CD4-positive, alpha-beta T cell (primary cell): ENCODE measurements around the gene SLC39A5. TPM values are rescaled to one million over a fixed set of nuclear protein-coding genes. Genes with fewer than 3 reads are reported as not detected.
"Not testable (repeated sequence)": the region's sequence is repeated elsewhere in the genome, so short reads cannot be mapped to it uniquely, and the experiment has no call there.

Experiments
- ATAC-seq: fragments of 200-7000 bp; cut with Tn5 transposase; one replicate; pipeline ENCODE4 v1.10.0; 2022; ENCODE audit warnings: mild to moderate bottlenecking; ENCODE audit not compliant: poor library complexity
- CTCF ChIA-PET: fragments of 350-600 bp; sonication (Branson Sonifier 250); formaldehyde crosslinking; loops from one replicate; lab custom pipeline; 2021; ENCODE audit warnings: antibody characterized with exemption, inconsistent platforms; lab: Charles Lee
- POLR2A ChIA-PET: fragments of 350-600 bp; sonication (Branson Sonifier 250); formaldehyde crosslinking; loops from one replicate; lab custom pipeline; 2021; ENCODE audit warnings: antibody characterized with exemption, inconsistent platforms; lab: Charles Lee
- DNase-seq, 14 experiments: peaks; one replicate each; pipeline ENCODE4 v3.0.0-alpha.2; 2013 to 2020; ENCODE audit warnings: mixed read lengths in 2 of 14
- H3K27ac ChIP-seq, 2 donors: one replicate each; pipeline versions ENCODE4 v1.5.1 to v1.7.0; 2013; ENCODE audit warnings: low read length in 2 of 2, low read depth in 1 of 2, mild to moderate bottlenecking in 1 of 2
- H3K27me3 ChIP-seq, 2 experiments: 1 replicate in 1 of 2; 2 replicates in 1 of 2; pipeline versions ENCODE4 v1.6.1 to v1.7.0; 2013; ENCODE audit warnings: low read length in 2 of 2, control low read depth in 1 of 2, mild to moderate bottlenecking in 1 of 2, moderate library complexity in 1 of 2; ENCODE audit not compliant: insufficient read depth in 2 of 2, control insufficient read depth in 1 of 2
- H3K36me3 ChIP-seq: one replicate; pipeline ENCODE4 v1.6.1; 2013; ENCODE audit warnings: low read length, control low read depth; ENCODE audit not compliant: insufficient read depth
- H3K4me1 ChIP-seq: one replicate; pipeline ENCODE4 v1.6.1; 2013; ENCODE audit warnings: low read length, control low read depth; ENCODE audit not compliant: insufficient read depth
- H3K4me3 ChIP-seq: one replicate; pipeline ENCODE4 v1.5.1; 2013; ENCODE audit warnings: mild to moderate bottlenecking, low read length, moderate library complexity
- H3K9me3 ChIP-seq, 2 experiments: 1 replicate in 1 of 2; 2 replicates in 1 of 2; pipeline versions ENCODE4 v1.6.1 to v1.7.0; 2013; ENCODE audit warnings: low read length in 2 of 2, mild to moderate bottlenecking in 2 of 2, control low read depth in 1 of 2, moderate library complexity in 1 of 2; ENCODE audit not compliant: control insufficient read depth in 1 of 2, insufficient read depth in 1 of 2
- H3K27ac Mint-ChIP-seq: one replicate; pipeline ENCODE4 v1.8.0; 2020; ENCODE audit warnings: mixed read lengths
- H3K27me3 Mint-ChIP-seq: one replicate; pipeline ENCODE4 v1.8.0; 2021; ENCODE audit warnings: mixed read lengths
- H3K36me3 Mint-ChIP-seq: one replicate; pipeline ENCODE4 v1.8.0; 2021; ENCODE audit warnings: low read depth, mixed read lengths
- H3K4me1 Mint-ChIP-seq: one replicate; pipeline ENCODE4 v1.8.0; 2021; ENCODE audit warnings: low read depth, mixed read lengths
- H3K4me3 Mint-ChIP-seq: one replicate; pipeline ENCODE4 v1.8.0; 2020; ENCODE audit warnings: mild to moderate bottlenecking, mixed read lengths
- H3K9me3 Mint-ChIP-seq: one replicate; pipeline ENCODE4 v1.8.0; 2020; ENCODE audit warnings: mixed read lengths
- intact Hi-C, 2 experiments: fragments of 100-400 bp; cut with DNase I in 1 of 2; cut with micrococcal nuclease in 1 of 2; formaldehyde crosslinking; loops; one replicate each; pipeline versions ENCODE4 v1.15.1 to v1.9.0; 2023 to 2025; cut with DNase I, micrococcal nuclease
- total RNA-seq, 174 experiments: library from RNA in 2 of 174; stranded (reverse) in 2 of 174; gene quantifications; one replicate each; pipeline ENCODE4 v1.2.3 and lab custom pipeline; 2021 to 2026
- TF ChIP-seq, protein P1 (sequence below): fragments of 200-600 bp; IDR thresholded peaks from one replicate; pipeline ENCODE4 v1.8.0; 2022; ENCODE audit warnings: antibody characterized with exemption, mild to moderate bottlenecking

Gene SLC39A5
- total RNA-seq, 2 experiments from 2014 or later, result 0.33 TPM; not detected in 1

DNA sequence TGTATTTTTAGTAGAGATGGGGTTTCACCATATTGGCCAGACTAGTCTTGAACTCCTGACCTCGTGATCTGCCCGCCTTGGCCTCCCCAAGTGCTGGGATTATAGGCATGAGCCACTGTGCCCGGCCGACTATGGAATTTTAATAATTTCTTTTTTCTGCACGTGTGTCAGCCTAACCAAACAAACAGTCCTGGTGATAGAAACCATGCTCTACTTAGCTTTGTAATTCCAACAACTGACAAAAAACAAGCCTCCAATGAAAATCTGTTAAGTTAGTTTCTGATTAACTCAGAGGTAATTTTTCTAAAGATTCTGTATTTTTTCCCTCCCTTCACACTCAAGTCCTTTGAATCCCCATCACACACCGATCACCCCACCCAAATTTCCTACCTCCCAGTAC lies 52.2 kb downstream of the SLC39A5 start:
- Mint-ChIP-seq H3K4me3 (no peak overlapping the region), H3K4me1 (peaks cover 5% of the 10 kb centered on the region), H3K27ac (no peak overlapping the region), H3K27me3 (no peaks in the 10 kb centered on the region), H3K9me3 (no peaks in the 10 kb centered on the region), H3K36me3 (peaks cover 67% of the 10 kb centered on the region)
- Histone ChIP-seq H3K27ac (no peak overlapping the region), H3K27me3 (no peaks in the 10 kb centered on the region), H3K36me3 (peaks cover 80% of the 10 kb centered on the region), H3K4me1 (no peaks in the 10 kb centered on the region), H3K9me3 (no peaks in the 10 kb centered on the region), H3K4me3 (no peak overlapping the region)
- ChIA-PET POLR2A (no interaction called here), CTCF (interaction anchor here (0.6 kb wide), 1 partner anchor 110 kb away, joined by 3 read pairs; no protein-coding TSS in a partner anchor)
- no peak for ATAC-seq
- intact Hi-C loops, result no loop called here
- DNase-seq, result no peak
- TF ChIP-seq, protein P1, sequence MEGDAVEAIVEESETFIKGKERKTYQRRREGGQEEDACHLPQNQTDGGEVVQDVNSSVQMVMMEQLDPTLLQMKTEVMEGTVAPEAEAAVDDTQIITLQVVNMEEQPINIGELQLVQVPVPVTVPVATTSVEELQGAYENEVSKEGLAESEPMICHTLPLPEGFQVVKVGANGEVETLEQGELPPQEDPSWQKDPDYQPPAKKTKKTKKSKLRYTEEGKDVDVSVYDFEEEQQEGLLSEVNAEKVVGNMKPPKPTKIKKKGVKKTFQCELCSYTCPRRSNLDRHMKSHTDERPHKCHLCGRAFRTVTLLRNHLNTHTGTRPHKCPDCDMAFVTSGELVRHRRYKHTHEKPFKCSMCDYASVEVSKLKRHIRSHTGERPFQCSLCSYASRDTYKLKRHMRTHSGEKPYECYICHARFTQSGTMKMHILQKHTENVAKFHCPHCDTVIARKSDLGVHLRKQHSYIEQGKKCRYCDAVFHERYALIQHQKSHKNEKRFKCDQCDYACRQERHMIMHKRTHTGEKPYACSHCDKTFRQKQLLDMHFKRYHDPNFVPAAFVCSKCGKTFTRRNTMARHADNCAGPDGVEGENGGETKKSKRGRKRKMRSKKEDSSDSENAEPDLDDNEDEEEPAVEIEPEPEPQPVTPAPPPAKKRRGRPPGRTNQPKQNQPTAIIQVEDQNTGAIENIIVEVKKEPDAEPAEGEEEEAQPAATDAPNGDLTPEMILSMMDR, result no peak

DNA sequence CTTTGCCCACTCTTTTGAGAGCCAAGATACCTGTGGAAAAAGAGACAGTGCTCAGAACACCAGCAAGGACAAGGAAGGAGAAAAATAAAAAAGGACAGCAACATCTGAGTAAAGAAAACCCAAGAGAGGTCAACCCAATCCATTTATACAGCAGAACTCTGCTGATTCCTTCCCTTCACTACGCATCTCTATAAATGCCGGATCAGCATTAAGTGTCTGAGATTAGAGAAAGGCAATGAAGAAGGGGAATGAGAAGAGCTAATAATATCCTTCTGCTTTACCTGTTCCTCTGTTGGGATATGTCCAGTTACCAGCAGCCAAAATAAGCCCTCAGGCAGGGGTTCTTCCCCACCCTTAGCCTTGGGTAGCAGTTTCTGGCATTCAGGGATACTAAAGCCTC lies 52.7 kb downstream of the SLC39A5 start:
- H3K4me1 Mint-ChIP-seq, result peaks cover 6% of the 10 kb centered on the region
- Histone ChIP-seq H3K4me1 (no peaks in the 10 kb centered on the region), H3K4me3 (no peak overlapping the region), H3K27me3 (no peaks in the 10 kb centered on the region), H3K36me3 (peaks cover 81% of the 10 kb centered on the region), H3K9me3 (no peaks in the 10 kb centered on the region), H3K27ac (no peak overlapping the region)
- no peak for ATAC-seq
- H3K27me3 Mint-ChIP-seq, result no peaks in the 10 kb centered on the region
- no peaks in the 10 kb centered on the region for H3K9me3 Mint-ChIP-seq
- H3K36me3 Mint-ChIP-seq, result peaks cover 66% of the 10 kb centered on the region
- H3K4me3 Mint-ChIP-seq, result no peak overlapping the region
- POLR2A ChIA-PET, result no interaction called here
- no peak overlapping the region for H3K27ac Mint-ChIP-seq
- intact Hi-C loops, result no loop called here
- TF ChIP-seq, protein P1, result no peak
- CTCF ChIA-PET, result interaction anchor here (0.6 kb wide), 1 partner anchor 110 kb away, joined by 3 read pairs; no protein-coding TSS in a partner anchor
- no peak for DNase-seq

DNA sequence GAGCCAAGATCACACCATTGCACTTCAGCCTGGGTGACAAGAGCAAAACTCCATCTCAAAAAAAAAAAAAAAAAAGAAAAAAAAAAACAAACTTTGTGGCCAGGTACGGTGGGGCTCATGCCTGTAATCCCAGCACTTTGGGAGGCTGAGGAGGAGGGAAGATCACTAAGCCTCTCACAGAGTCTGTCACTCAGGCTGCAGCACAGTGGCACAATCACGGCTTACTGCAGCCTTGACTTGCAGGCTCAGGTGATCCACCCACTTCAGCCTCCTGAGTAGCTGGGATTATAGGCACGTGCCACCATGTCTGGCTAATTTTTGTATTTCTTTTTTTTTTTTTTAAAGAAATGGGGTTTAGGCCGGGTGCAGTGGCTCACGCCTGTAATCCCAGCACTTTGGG lies 54.4 kb downstream of the SLC39A5 start:
- peaks cover 70% of the 10 kb centered on the region for H3K36me3 ChIP-seq
- ATAC-seq, CTCF ChIA-PET, H3K27ac Mint-ChIP-seq, intact Hi-C loops, H3K4me1 Mint-ChIP-seq, POLR2A ChIA-PET, H3K27me3 ChIP-seq, H3K27ac ChIP-seq, H3K9me3 Mint-ChIP-seq, H3K4me3 Mint-ChIP-seq, H3K9me3 ChIP-seq, H3K4me1 ChIP-seq, H3K27me3 Mint-ChIP-seq, DNase-seq, H3K4me3 ChIP-seq: not testable (repeated sequence)
- H3K36me3 Mint-ChIP-seq, result peaks cover 60% of the 10 kb centered on the region
